Epidermal melanocyte (primary cell): ENCODE data around the gene ALDH1L1.

Source experiments
- DNase-seq: peaks from one replicate; pipeline ENCODE4 v3.0.0; 2011; ENCODE audit warnings: low spot score; ENCODE audit not compliant: insufficient read length

ALDH1L1 gene

GRCh38 chr3:126056681-126057500 lies 123.5 kb downstream of the ALDH1L1 start:
- no peak for DNase-seq

- no peak for DNase-seq
These were observed 124.3 kb downstream of the ALDH1L1 start for GRCh38 chr3:126056088-126056487.

GRCh38 chr3:126054870-126055269 lies 125.5 kb downstream of the ALDH1L1 start:
- DNase-seq: no peak

GRCh38 chr3:126053949-126054569 lies 126.3 kb downstream of the ALDH1L1 start:
- DNase-seq: no peak
